ENCODE results near the gene ATP8B4. TPM values are rescaled to one million over a fixed set of nuclear protein-coding genes. Genes with fewer than 3 reads are reported as not detected.

Gene ATP8B4
- polyA plus RNA-seq, 1 donor: 4.4 TPM

- no peak overlapping the region for H3K4me3 ChIP-seq (ENCODE audit: low read length)
- no peaks in the 10 kb centered on the region for H3K4me1 ChIP-seq (ENCODE audit: control insufficient read depth, insufficient read depth, low read length)
- no peak overlapping the region for H3K27ac ChIP-seq (ENCODE audit: low read length)
- H3K9me3 ChIP-seq (ENCODE audit: control insufficient read depth, low read depth, low read length): no peaks in the 10 kb centered on the region
- H3K27me3 ChIP-seq (ENCODE audit: control insufficient read depth, insufficient read depth, low read length): no peaks in the 10 kb centered on the region
- no CpG with 5 or more reads among the region's 4 CpGs for WGBS (ENCODE audit: insufficient coverage, low lambda C conversion rate)
- no peak for DNase-seq
- no peaks in the 10 kb centered on the region for H3K36me3 ChIP-seq (ENCODE audit: control insufficient read depth, insufficient read depth, low read length)
Observed at GRCh38 chr15:49908933-49909295, 210.1 kb downstream of the ATP8B4 start.

- WGBS (ENCODE audit: insufficient coverage, low lambda C conversion rate): no CpG with 5 or more reads among the region's 2 CpGs
- H3K4me1 ChIP-seq (ENCODE audit: control insufficient read depth, insufficient read depth, low read length): no peaks in the 10 kb centered on the region
- H3K27ac ChIP-seq (ENCODE audit: low read length): no peak overlapping the region
Observed at GRCh38 chr15:49908236-49908932, 210.6 kb downstream of the ATP8B4 start.

DNA sequence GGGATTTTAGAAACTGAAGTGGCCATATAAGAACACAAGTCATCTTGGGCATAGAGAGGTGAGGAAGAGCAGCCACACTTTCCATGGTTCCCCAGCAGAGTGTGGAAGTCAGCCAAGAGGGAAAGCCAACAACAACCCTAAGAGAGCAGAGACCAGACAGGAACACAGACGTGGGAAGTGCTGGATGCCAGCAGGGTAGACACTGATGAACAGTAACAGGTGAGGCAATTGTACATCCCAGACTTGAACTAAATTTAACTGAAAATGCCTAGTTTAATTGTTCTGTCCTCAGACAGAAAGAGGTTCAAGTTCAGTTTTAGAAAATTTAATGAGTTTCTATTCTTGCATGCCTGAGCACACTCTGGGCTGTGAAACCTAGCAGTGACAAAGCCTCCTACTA lies 212.1 kb downstream of the ATP8B4 start:
- no peaks in the 10 kb centered on the region for H3K27me3 ChIP-seq (ENCODE audit: control insufficient read depth, insufficient read depth, low read length)
- no peaks in the 10 kb centered on the region for H3K4me1 ChIP-seq (ENCODE audit: control insufficient read depth, insufficient read depth, low read length)
- WGBS (ENCODE audit: insufficient coverage, low lambda C conversion rate): no CpG with 5 or more reads among the region's 1 CpG
- no peak overlapping the region for H3K27ac ChIP-seq (ENCODE audit: low read length)
- no peaks in the 10 kb centered on the region for H3K9me3 ChIP-seq (ENCODE audit: control insufficient read depth, low read depth, low read length)
- no peak for DNase-seq
- H3K36me3 ChIP-seq (ENCODE audit: control insufficient read depth, insufficient read depth, low read length): no peaks in the 10 kb centered on the region
- H3K4me3 ChIP-seq (ENCODE audit: low read length): no peak overlapping the region

More at GRCh38 chr15:49908236-49908932, 210.6 kb downstream of the ATP8B4 start:
- Histone ChIP-seq H3K27me3 (ENCODE audit: control insufficient read depth, insufficient read depth, low read length) (no peaks in the 10 kb centered on the region), H3K36me3 (ENCODE audit: control insufficient read depth, insufficient read depth, low read length) (no peaks in the 10 kb centered on the region), H3K9me3 (ENCODE audit: control insufficient read depth, low read depth, low read length) (no peaks in the 10 kb centered on the region), H3K4me3 (ENCODE audit: low read length) (no peak overlapping the region)
- DNase-seq: no peak

GRCh38 chr15:49905221-49905620 lies 213.8 kb downstream of the ATP8B4 start:
- DNase-seq: no peak
- Histone ChIP-seq H3K4me3 (ENCODE audit: low read length) (no peak overlapping the region), H3K4me1 (ENCODE audit: control insufficient read depth, insufficient read depth, low read length) (no peaks in the 10 kb centered on the region), H3K36me3 (ENCODE audit: control insufficient read depth, insufficient read depth, low read length) (no peaks in the 10 kb centered on the region), H3K9me3 (ENCODE audit: control insufficient read depth, low read depth, low read length) (no peaks in the 10 kb centered on the region), H3K27ac (ENCODE audit: low read length) (no peak overlapping the region), H3K27me3 (ENCODE audit: control insufficient read depth, insufficient read depth, low read length) (no peaks in the 10 kb centered on the region)

GRCh38 chr15:49904296-49904695 lies 214.7 kb downstream of the ATP8B4 start:
- DNase-seq: no peak
- H3K36me3 ChIP-seq (ENCODE audit: control insufficient read depth, insufficient read depth, low read length): no peaks in the 10 kb centered on the region
- H3K4me3 ChIP-seq (ENCODE audit: low read length): no peak overlapping the region
- H3K27me3 ChIP-seq (ENCODE audit: control insufficient read depth, insufficient read depth, low read length): no peaks in the 10 kb centered on the region
- H3K9me3 ChIP-seq (ENCODE audit: control insufficient read depth, low read depth, low read length): no peaks in the 10 kb centered on the region
- H3K27ac ChIP-seq (ENCODE audit: low read length): no peak overlapping the region
- no peaks in the 10 kb centered on the region for H3K4me1 ChIP-seq (ENCODE audit: control insufficient read depth, insufficient read depth, low read length)

DNA sequence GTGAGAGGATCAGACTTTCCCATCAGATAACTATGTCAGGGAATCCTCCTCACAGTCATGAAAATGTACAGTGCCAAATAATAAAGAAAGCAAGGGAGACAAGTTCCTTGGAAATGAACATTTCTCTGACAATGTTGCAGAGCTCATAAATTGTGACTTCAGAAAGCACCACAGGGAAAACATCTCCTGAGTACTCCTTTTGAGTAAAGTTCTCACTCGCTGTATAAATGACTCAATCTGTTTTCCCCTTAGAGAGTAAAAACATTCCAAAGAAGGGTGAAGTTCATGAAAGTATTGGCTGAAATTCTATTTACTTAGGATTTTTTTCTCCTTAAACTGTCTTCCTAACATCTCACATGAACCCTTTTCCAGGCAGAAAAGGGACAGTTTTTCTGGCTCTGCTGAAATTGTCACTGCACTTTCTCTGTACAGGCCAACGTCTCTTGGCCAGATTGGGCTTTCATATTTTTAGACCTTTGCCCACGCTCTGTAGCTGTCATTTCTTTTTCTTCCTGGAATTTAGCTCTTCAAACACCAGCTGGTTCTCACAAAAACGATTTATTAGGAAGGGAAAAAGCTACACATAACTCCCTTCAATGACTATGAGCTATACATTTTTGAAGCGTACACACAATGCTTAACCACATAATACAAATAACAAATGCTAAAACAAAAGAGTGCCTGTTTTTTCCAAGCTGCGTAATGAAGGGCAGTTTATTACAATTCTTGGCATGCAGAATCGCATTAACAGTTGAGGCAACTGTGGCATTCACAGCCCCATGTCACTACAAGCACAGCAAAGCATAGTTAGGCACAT lies 216.1 kb downstream of the ATP8B4 start:
- Histone ChIP-seq H3K9me3 (ENCODE audit: control insufficient read depth, low read depth, low read length) (no peaks in the 10 kb centered on the region), H3K4me3 (ENCODE audit: low read length) (no peak overlapping the region), H3K4me1 (ENCODE audit: control insufficient read depth, insufficient read depth, low read length) (no peaks in the 10 kb centered on the region), H3K27me3 (ENCODE audit: control insufficient read depth, insufficient read depth, low read length) (no peaks in the 10 kb centered on the region), H3K36me3 (ENCODE audit: control insufficient read depth, insufficient read depth, low read length) (no peaks in the 10 kb centered on the region), H3K27ac (ENCODE audit: low read length) (no peak overlapping the region)
- peak; percentile 3 to 21 for DNase-seq
- 32% methylated on average over 3 of the region's 7 CpGs for WGBS (ENCODE audit: insufficient coverage, low lambda C conversion rate)

- no peaks in the 10 kb centered on the region for H3K36me3 ChIP-seq (ENCODE audit: control insufficient read depth, insufficient read depth, low read length)
- DNase-seq: peak in 1 of 2 donors; percentile 21
Observed at GRCh38 chr15:49901996-49902684, 216.9 kb downstream of the ATP8B4 start.

GRCh38 chr15:49901321-49901720 lies 217.7 kb downstream of the ATP8B4 start:
- Histone ChIP-seq H3K27ac (ENCODE audit: low read length) (no peak overlapping the region), H3K4me1 (ENCODE audit: control insufficient read depth, insufficient read depth, low read length) (no peaks in the 10 kb centered on the region)
- DNase-seq: no peak

More at GRCh38 chr15:49901996-49902684, 216.9 kb downstream of the ATP8B4 start:
- Histone ChIP-seq H3K4me1 (ENCODE audit: control insufficient read depth, insufficient read depth, low read length) (no peaks in the 10 kb centered on the region), H3K4me3 (ENCODE audit: low read length) (no peak overlapping the region), H3K27ac (ENCODE audit: low read length) (no peak overlapping the region), H3K27me3 (ENCODE audit: control insufficient read depth, insufficient read depth, low read length) (no peaks in the 10 kb centered on the region), H3K9me3 (ENCODE audit: control insufficient read depth, low read depth, low read length) (no peaks in the 10 kb centered on the region)
- WGBS (ENCODE audit: insufficient coverage, low lambda C conversion rate): 73% methylated on average over 2 of the region's 2 CpGs

DNA sequence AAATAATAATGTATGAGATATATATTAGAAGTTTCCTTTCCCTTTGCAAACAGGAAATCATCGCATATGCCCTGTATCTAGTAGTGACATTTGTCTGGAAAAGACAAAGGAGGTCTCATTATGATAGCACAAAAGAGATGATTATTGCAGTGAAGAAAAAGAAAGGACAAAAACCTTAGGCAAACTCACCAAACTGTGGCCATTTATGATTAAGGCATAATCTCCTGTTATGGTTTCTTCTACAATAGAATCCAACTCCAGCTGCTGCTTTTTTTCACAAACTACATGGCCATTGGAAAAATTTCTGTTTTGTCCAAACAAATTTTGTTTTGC lies 218.2 kb downstream of the ATP8B4 start:
- H3K9me3 ChIP-seq (ENCODE audit: control insufficient read depth, low read depth, low read length): no peaks in the 10 kb centered on the region
- no peak for DNase-seq
- no peak overlapping the region for H3K27ac ChIP-seq (ENCODE audit: low read length)
- no peak overlapping the region for H3K4me3 ChIP-seq (ENCODE audit: low read length)
- no peaks in the 10 kb centered on the region for H3K36me3 ChIP-seq (ENCODE audit: control insufficient read depth, insufficient read depth, low read length)
- H3K27me3 ChIP-seq (ENCODE audit: control insufficient read depth, insufficient read depth, low read length): no peaks in the 10 kb centered on the region
- H3K4me1 ChIP-seq (ENCODE audit: control insufficient read depth, insufficient read depth, low read length): no peaks in the 10 kb centered on the region
- no CpG with 5 or more reads among the region's 1 CpG for WGBS (ENCODE audit: insufficient coverage, low lambda C conversion rate)

More at GRCh38 chr15:49901321-49901720, 217.7 kb downstream of the ATP8B4 start:
- no peak overlapping the region for H3K4me3 ChIP-seq (ENCODE audit: low read length)
- H3K27me3 ChIP-seq (ENCODE audit: control insufficient read depth, insufficient read depth, low read length): no peaks in the 10 kb centered on the region
- no peaks in the 10 kb centered on the region for H3K36me3 ChIP-seq (ENCODE audit: control insufficient read depth, insufficient read depth, low read length)
- WGBS (ENCODE audit: insufficient coverage, low lambda C conversion rate): 80% methylated on average over 1 of the region's 1 CpG
- no peaks in the 10 kb centered on the region for H3K9me3 ChIP-seq (ENCODE audit: control insufficient read depth, low read depth, low read length)

DNA sequence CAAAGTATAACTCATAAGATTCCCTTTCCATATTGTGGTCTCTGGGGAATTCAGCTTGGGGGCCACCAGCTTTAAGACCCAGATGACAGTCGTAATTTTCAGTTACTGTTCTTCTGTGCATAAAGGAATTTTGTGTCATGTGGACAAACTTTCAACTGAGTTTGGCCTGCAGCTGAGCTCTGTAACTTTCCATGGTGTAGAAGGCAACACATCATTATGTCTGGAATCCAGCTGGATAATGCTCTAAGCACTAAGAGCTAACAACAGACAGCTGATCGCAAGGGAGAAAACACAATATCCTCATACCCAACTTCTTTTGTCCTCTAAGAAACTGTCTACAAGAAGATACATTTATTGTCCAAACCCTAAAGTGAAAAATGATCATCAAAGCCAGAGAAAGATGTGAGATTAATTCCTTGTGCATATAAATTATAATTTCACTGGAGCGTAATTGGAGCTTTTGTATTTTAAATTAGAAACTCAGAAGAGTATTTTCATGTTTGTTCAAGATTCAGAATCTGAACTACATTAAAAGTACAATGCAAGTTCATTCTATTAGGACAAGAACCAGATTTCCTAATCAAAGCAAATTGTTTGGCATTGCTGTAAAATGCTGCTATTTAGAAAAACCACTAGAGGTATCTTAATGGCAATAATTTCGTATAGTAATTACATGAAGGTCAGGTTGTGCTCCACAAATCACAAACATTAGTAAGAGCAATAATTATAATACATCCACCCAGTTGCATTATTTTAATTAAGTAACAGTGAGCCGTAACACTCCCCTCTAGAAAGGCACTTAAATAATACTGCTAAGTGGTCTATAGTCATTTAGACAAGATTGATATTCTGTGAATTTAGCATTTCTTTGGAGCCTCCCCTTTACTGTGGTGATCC lies 218.8 kb downstream of the ATP8B4 start:
- no peaks in the 10 kb centered on the region for H3K4me1 ChIP-seq (ENCODE audit: control insufficient read depth, insufficient read depth, low read length)
- H3K4me3 ChIP-seq (ENCODE audit: low read length): no peak overlapping the region
- H3K27me3 ChIP-seq (ENCODE audit: control insufficient read depth, insufficient read depth, low read length): no peaks in the 10 kb centered on the region
- WGBS (ENCODE audit: insufficient coverage, low lambda C conversion rate): no CpG with 5 or more reads among the region's 5 CpGs
- no peaks in the 10 kb centered on the region for H3K36me3 ChIP-seq (ENCODE audit: control insufficient read depth, insufficient read depth, low read length)
- H3K9me3 ChIP-seq (ENCODE audit: control insufficient read depth, low read depth, low read length): no peaks in the 10 kb centered on the region
- no peak overlapping the region for H3K27ac ChIP-seq (ENCODE audit: low read length)
- DNase-seq: no peak

Measured in large intestine (tissue), 3 donors.